ES-I3 (cell line): ENCODE results near the gene TCERG1.

Experiments
- H3K36me3 ChIP-seq: 2 replicates; pipeline ENCODE4 v1.6.1; 2013; ENCODE audit warnings: mild to moderate bottlenecking, low read length, control low read depth, moderate library complexity; ENCODE audit not compliant: insufficient read depth
- H3K4me1 ChIP-seq: 2 replicates; pipeline ENCODE4 v1.6.1; 2013; ENCODE audit warnings: mild to moderate bottlenecking, control low read depth, low read length; ENCODE audit not compliant: insufficient read depth
- H3K9ac ChIP-seq: 2 replicates; pipeline ENCODE4 v1.6.1; 2013; ENCODE audit warnings: low read depth, mild to moderate bottlenecking, low read length, moderate library complexity
- H3K9me3 ChIP-seq: 2 replicates; pipeline ENCODE4 v1.6.1; 2013; ENCODE audit warnings: mild to moderate bottlenecking, low read length, moderate library complexity; ENCODE audit not compliant: control insufficient read depth, insufficient read depth

Gene TCERG1

GRCh38 chr5:146446861-146447733 is at the start of gene TCERG1:
Gene TCERG1 (plus strand): TSS chr5:146447333. CDS start chr5:146447350, 17 bp downstream.
- Histone ChIP-seq H3K36me3 (no peaks in the 10 kb centered on the region), H3K9me3 (no peaks in the 10 kb centered on the region), H3K4me1 (peaks cover 7% of the 10 kb centered on the region), H3K9ac (peak within 1 kb of the TSS; percentile 99)

GRCh38 chr5:146398826-146399225 is 48.3 kb upstream of the TCERG1 start:
- Histone ChIP-seq H3K9ac (no peak overlapping the region), H3K4me1 (0 out of 2 replicates have a peak, but pooled peaks cover 8% of the 10 kb centered on the region), H3K36me3 (no peaks in the 10 kb centered on the region), H3K9me3 (no peaks in the 10 kb centered on the region)

GRCh38 chr5:146399481-146399880 is 47.7 kb upstream of the TCERG1 start:
- Histone ChIP-seq H3K9ac (no peak overlapping the region), H3K9me3 (no peaks in the 10 kb centered on the region), H3K4me1 (0 out of 2 replicates have a peak, but pooled peaks cover 8% of the 10 kb centered on the region), H3K36me3 (no peaks in the 10 kb centered on the region)

GRCh38 chr5:146400201-146400600 is 46.9 kb upstream of the TCERG1 start:
- H3K36me3 ChIP-seq: no peaks in the 10 kb centered on the region
- no peaks in the 10 kb centered on the region for H3K9me3 ChIP-seq

DNA sequence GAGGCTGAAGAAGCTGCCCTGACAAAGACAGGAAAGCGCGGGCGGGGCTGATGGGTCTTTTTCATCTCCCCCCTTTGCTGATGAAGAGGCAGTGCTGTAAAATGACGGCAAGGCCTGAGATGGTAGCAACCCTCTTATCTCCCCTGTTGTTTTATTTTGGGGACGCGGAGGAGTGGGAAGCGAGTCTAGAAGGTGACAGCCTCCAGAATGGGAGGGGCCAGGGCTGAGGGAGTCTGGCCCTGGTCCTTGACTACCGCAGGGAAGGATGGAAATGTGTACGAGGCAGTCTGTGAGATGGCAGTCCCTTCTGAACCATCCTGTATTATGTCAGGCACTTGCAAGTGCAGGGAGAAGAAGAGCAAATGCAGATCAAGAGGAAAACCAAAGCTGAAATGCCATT is 46.1 kb upstream of the TCERG1 start:
- H3K36me3 ChIP-seq: no peaks in the 10 kb centered on the region
- no peak overlapping the region for H3K9ac ChIP-seq
- H3K4me1 ChIP-seq: no peaks in the 10 kb centered on the region
- H3K9me3 ChIP-seq: no peaks in the 10 kb centered on the region

More at GRCh38 chr5:146400201-146400600, 46.9 kb upstream of the TCERG1 start:
- Histone ChIP-seq H3K9ac (no peak overlapping the region), H3K4me1 (0 out of 2 replicates have a peak, but pooled peaks cover 3% of the 10 kb centered on the region)

DNA sequence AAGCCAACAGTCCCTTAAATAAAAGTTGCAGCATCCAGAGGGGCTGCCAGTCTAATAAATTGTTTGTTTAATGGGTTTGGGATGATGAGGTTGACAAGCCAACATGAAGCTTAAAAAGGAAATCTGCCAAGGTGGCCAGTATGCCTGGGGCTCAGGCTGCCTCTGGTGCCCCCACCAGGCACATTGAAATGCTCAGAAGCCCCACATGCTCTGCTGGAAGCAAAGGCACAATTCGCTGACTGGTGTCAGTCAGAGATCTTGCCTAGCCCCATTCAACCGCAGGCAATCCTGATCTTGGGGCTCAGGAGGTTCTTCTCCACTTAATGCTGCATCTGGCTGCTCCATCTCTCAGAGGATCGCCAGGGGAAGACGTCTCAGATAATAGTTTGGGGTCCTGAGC is 44.2 kb upstream of the TCERG1 start:
- H3K9ac ChIP-seq: no peak overlapping the region
- H3K36me3 ChIP-seq: no peaks in the 10 kb centered on the region
- no peaks in the 10 kb centered on the region for H3K4me1 ChIP-seq
- H3K9me3 ChIP-seq: no peaks in the 10 kb centered on the region

- Histone ChIP-seq H3K36me3 (no peaks in the 10 kb centered on the region), H3K9me3 (no peaks in the 10 kb centered on the region), H3K4me1 (peaks cover 10% of the 10 kb centered on the region), H3K9ac (no peak overlapping the region)
Observed at GRCh38 chr5:146409054-146409671, 38.0 kb upstream of the TCERG1 start.

- no peak overlapping the region for H3K9ac ChIP-seq
- no peaks in the 10 kb centered on the region for H3K36me3 ChIP-seq
- H3K9me3 ChIP-seq: no peaks in the 10 kb centered on the region
Observed at GRCh38 chr5:146410272-146410671, 36.9 kb upstream of the TCERG1 start.

DNA sequence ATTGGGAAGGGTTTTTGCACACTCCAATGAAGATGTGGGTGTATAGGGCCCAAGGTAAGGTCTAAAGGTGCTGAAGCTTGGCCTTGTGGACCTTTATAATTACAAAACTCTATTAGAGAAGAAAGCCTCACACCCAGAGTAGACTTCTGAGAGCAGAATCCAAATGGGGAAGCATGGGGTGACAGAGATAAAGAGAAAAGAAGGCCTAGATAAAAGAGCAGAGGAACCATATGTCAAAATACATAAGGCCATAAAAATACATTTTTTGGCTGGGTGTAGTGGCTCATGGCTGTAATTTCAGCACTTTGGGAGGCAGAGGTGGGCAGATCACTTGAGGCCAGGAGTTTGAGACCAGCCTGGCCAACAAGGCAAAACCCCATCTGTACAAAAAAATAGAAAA is 27.4 kb upstream of the TCERG1 start:
- no peaks in the 10 kb centered on the region for H3K9me3 ChIP-seq
- no peak overlapping the region for H3K9ac ChIP-seq
- H3K36me3 ChIP-seq: no peaks in the 10 kb centered on the region
- H3K4me1 ChIP-seq: no peaks in the 10 kb centered on the region

More at GRCh38 chr5:146410272-146410671, 36.9 kb upstream of the TCERG1 start:
- H3K4me1 ChIP-seq: peaks cover 10% of the 10 kb centered on the region

DNA sequence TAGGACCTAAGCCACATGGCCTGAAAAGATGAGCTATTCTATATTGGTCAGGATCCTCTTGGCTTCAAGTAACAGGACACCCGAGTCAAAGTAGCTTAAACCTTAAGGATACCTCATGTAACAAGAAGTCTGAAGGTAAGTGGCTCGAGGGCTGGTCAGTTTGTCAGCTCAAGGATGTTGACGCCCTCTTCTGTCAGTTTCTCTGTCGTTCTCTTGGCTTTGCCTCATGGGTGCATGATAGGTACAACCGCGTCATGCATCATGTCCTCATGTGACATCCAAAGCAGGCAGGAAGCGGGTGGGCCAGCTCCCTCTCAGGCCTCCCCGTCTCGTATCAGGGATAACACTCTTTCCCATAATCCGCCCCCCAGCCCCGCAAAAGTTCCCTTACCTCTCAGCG is 22.1 kb upstream of the TCERG1 start:
- no peak overlapping the region for H3K9ac ChIP-seq
- no peaks in the 10 kb centered on the region for H3K36me3 ChIP-seq
- H3K4me1 ChIP-seq: no peaks in the 10 kb centered on the region; the same call in 1 of the 2 replicates
- no peaks in the 10 kb centered on the region for H3K9me3 ChIP-seq

- Histone ChIP-seq H3K4me1 (no peaks in the 10 kb centered on the region; the same call in 1 of the 2 replicates), H3K9me3 (no peaks in the 10 kb centered on the region), H3K36me3 (no peaks in the 10 kb centered on the region), H3K9ac (no peak overlapping the region)
Observed at GRCh38 chr5:146426305-146426704, 20.8 kb upstream of the TCERG1 start.

DNA sequence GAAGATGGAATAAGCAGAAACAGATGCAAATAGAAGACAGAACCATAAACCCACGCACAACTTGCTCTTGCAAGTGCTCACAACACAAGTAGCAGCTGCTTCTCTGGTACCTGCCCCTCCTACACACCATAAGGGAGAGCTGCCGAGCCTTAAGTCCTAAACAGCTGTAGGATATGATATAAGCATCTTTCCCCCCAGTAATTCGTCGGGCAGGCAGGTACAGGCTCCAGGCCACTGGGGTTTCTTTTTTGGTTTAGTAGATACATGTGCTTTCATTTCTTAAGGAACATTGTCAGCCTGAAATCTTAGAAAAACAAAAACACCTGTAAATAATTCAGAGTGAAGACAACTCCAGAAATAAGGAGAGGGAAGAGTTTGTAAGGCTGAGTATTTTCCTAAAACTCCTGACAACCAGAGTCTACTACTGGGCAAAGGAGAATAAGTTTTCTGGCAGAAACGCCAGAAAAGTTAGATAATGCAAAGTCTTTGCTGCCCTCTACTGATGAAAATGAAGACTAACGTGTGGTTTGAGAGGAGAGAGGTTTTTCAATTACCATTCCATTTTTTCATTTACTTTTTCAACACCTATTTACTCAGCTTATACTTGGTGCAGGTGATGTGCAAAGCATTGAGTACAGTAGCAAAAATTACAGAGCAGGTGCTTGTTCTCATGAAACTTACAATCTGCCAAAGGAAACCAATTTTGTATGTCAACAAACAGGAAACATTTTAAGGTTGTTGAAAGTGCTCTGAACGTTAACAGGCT is 20.1 kb upstream of the TCERG1 start:
- Histone ChIP-seq H3K36me3 (no peaks in the 10 kb centered on the region), H3K9me3 (no peaks in the 10 kb centered on the region), H3K4me1 (no peaks in the 10 kb centered on the region; the same call in 1 of the 2 replicates), H3K9ac (no peak overlapping the region)

DNA sequence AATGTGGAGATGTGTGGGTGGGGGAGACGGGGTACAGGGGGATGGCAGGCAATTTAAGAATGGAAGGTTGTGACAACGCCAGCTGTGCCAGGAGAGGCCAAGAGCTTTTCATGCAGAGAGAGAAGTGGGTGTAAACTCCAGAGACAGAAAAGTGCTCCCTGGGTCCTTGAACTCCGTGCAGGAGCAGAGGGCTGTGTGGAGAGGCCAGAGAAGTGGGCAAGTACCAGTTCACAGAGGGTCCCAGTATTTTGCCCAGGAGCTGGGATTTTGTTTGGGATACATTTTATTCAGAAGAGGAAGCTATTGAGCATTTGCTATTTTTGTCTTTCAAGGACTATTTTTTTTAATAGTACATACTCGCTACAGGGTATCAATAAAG is 19.5 kb upstream of the TCERG1 start:
- H3K36me3 ChIP-seq: no peaks in the 10 kb centered on the region
- no peaks in the 10 kb centered on the region for H3K9me3 ChIP-seq
- H3K9ac ChIP-seq: no peak overlapping the region
- H3K4me1 ChIP-seq: no peaks in the 10 kb centered on the region; the same call in 1 of the 2 replicates

- no peaks in the 10 kb centered on the region for H3K36me3 ChIP-seq
- no peaks in the 10 kb centered on the region; the same call in 1 of the 2 replicates for H3K4me1 ChIP-seq
- no peaks in the 10 kb centered on the region for H3K9me3 ChIP-seq
- no peak overlapping the region for H3K9ac ChIP-seq
Observed at GRCh38 chr5:146428658-146429057, 18.5 kb upstream of the TCERG1 start.
